GM21367 (cell line): ENCODE measurements around the gene TIAM1.
A peak's percentile ranks its signal among the peaks of the same experiment; 100 is the strongest.

ENCODE experiments used
- ATAC-seq: cut with Tn5 transposase; IDR thresholded peaks from one replicate; pipeline ENCODE4 v1.9.1; 2021; ENCODE audit not compliant: unreplicated experiment

TIAM1 gene

DNA sequence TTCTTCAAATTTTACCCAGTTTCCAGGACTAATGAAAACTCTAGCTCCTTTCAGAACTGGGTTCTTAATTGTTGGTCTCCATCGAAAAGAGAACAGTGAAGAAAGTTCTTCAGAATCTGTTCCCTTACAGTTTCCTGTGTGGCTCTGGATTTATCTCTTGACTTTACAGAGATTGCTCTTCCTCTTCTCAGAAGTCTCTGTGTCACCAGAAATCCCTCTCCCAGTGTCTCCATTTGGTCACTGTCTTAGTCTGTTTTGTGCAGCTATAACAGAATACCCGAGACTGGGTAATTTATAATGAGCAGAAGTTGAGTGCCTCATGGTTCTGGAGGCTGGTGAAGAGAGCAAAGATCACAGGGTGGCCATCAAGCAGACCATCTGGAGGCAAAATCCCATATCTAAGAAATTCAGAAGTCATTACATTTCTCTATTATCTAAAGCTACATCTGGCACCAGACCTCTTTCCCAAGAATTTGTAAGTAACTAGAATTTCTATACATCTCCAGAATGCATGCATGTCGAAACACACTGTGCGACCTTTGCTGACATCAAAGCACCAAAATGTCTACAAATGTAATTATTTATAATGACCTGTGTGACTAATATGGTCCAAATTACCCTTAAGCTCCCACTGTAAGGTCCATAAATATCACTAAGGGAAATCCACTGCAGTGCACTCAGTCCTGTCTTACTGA lies 240.3 kb downstream of the TIAM1 start:
- ATAC-seq, result no peak

- no peak for ATAC-seq
Measured at GRCh38 chr21:31103163-31103562, 240.9 kb downstream of the TIAM1 start.

DNA sequence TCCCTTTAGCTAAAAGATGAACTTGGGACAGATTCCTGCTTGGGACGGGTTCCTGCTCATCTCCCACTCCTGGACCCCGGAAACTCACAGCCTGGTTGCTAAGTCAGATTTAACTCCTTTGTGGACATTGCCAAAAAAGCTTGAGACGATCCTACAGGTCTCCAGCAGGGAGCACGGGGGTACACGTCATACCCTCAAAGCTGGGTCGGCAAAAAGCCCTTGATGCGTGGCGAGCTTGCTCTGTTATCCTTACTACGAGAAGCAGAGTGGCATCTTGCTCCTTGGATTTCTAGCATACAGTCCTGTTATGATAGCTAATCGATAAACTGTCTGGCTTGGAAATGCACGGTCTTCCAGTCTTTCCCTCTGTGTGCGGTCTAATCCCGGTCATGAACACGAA lies 244.9 kb downstream of the TIAM1 start:
- no peak for ATAC-seq

DNA sequence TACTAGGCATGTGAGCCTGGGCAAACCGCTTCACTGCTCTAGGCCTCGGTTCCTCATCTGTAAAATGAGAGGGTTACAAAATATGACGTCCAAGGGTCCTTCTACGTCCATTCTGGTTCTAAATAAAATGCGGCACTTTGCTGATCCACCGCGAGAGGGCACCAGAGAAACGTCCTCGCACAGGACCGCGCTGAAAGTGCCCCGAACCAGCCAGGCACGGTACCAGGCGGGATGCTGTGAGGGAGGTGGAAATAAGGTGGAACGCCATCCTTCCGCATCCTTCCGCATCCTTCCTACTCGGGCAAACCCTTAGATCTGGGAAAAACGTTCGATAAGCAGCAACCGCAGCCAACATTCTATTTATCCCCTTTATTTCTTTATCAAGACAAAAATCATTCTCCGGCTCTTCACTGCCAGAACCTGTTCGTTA lies 245.5 kb downstream of the TIAM1 start:
- peak; percentile 44 for ATAC-seq

DNA sequence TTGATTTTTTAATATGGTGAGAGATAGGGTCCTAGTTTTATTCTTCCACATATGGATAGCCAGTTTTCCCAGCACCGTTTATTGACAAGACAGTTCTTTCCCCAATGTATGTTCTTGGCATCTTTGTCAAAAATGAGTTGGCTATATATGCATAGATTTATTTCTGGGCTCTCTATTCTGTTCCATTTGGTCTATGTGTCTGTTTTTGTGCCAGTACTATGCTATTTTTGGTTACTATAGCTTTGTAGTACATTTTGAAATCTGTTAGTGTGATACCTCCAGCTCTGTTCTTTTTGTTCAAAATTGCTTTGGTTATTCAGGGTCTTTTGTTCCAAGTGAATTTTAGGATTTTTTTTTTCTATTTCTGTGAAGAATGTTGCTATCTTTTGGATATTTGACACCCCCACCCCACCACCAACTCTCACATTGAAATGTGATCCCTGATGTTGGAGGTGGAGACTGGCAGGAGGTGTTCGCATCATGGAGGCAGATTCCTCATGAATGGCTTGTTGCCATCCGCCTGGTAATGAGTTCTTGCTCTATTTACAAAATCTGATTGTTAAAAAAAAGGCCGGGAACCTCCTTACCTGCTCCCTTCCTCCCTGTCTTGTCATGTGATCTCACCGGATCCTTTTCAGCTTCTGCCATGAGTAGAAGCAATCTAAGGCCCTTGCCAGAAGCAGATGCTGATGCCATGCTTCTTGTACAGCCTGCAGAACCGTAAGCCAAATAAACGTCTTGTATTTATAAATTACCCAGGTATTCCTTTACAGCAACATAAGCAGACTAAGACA lies 251.0 kb downstream of the TIAM1 start:
- ATAC-seq, result no peak

DNA sequence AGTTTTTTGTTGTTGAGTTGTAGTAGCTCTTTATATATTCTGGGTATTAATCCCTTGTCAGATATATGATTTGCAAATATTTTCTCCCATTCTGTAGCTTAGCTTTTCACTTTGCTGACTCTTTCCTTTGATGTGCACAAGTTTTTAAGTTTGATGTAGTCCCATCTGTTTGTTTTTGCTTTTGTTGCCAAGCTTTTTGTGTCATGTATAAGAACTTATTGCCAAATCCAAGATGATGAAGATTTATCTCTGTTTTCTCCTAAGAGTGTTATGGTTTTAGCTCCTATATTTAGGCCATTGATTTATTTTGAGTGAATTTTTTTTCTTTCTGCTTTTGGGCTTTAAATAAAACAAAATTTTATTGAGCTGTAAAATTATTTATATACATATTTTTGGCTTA lies 253.7 kb downstream of the TIAM1 start:
- ATAC-seq, result no peak

DNA sequence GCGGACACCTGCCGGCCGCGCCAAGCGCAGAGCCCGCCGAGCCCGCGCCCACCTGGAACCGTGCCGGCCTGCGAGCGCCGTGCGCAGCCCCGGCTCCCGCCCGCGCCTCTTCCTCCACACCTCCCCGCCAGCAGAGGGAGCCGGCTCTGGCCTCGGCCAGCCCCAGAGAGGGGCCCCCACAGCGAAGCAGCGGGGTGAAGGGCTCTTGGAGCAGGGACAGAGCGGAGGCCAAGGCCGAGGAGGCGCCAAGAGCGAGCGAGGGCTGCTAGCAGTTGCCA lies 255.6 kb downstream of the TIAM1 start:
- no peak for ATAC-seq

DNA sequence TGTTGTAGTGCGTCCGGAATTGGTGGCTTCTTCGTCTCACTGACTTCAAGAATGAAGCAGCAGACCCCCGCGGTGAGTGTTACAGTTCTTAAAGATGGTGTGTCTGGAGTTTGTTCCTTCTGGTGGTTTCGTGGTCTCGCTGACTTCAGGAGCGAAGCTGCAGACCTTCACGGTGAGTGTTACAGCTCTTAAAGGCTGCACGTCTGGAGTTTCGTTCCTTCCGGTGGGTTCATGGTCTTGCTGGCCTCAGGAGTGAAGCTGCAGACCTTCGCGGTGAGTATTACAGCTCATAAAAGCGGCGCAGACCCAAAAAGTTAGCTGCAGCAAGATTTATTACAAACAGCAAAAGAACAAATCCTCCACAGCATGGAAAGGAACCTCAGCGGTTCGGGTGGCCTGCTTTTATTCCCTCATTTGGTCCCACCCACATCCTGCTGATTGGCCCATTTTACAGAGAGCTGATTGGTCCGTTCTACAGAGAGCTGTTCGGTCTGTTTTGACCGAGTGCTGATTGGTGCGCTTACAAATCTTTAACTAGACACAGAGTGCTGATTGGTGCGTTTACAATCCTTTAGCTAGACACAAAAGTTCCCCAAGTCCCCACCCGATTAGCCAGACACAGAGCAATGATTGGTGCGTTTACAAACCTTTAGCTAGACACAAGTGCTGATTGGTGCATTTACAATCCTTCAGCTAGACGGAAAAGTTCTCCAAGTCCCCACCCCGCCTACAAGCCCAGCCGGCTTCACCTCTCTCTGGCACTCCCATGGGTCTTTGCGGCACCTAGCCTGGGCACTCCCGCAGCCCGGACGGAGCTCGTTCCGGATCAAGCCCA lies 256.2 kb downstream of the TIAM1 start:
- no peak for ATAC-seq

- no peak for ATAC-seq
Measured at GRCh38 chr21:31084689-31085088, 259.4 kb downstream of the TIAM1 start.

- peak; percentile 67 for ATAC-seq
Measured at GRCh38 chr21:31078796-31079195, 265.3 kb downstream of the TIAM1 start.

GRCh38 chr21:31078216-31078615 lies 265.8 kb downstream of the TIAM1 start:
- no peak for ATAC-seq

GRCh38 chr21:31075848-31076247 lies 268.2 kb downstream of the TIAM1 start:
- no peak for ATAC-seq

- no peak for ATAC-seq
Measured at GRCh38 chr21:31072533-31072932, 271.5 kb downstream of the TIAM1 start.
